Measurements from ENCODE around the gene TSEN54. TPM values are rescaled to one million over a fixed set of nuclear protein-coding genes. Genes with fewer than 3 reads are reported as not detected.

The TSEN54 gene
- polyA plus RNA-seq, 4 donors = 20.8 to 71.0 (median 45.0) TPM

DNA sequence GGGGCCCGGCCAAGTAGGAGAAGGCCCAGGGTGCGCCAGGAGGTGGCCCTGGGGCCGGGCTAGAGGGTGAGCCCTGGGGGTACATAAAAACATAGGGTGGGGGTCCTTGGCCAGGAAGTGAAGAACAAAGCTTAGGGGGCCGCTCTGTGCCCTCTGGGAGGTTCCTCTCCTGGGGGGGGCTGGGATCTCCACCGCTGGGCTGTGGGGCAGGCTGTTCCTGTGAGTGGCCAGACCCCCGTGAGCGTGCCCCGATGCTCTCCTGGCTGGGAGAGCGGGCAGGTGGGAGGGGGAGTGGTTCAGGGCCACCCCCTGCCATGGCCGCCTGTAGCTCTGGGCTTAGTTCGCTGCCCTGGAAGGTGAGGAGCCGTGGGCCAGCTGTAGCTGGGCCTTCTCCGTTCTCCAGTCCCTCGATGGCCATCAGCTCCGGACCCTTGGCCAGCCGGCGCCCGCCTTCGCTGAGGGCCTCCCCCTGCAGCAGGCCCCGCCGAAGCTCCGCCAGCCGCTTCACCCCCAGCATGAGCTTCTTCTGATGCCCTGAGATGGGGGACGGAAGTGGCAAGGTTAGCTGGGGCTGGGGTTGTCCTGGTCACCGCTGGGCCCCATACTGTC, 13.5 kb upstream of the TSEN54 start:
- DNase-seq (ENCODE audit: low read depth in 4 of 4, low spot score in 3 of 4) = no peak

GRCh38 chr17:75503337-75503950, 12.9 kb upstream of the TSEN54 start:
- DNase-seq (ENCODE audit: low read depth in 4 of 4, low spot score in 3 of 4) = no peak

DNA sequence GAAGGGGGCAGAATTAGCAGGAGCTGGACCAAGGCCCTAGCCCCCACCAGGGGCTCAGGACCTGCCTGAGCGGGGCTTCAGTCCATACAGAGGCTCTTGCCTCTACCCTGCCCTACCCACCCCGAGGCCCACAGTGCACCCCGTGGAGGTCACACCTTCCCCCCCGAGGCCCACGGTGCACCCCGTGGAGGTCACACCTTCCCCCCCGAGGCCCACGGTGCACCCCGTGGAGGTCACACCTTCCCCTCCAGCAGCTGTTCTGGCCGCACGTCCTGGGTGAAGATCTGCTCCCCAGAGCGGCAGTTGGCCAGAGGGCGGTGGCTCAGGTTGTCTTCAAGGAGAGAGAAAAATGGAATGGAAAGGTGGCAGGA, 12.4 kb upstream of the TSEN54 start:
- no peak for DNase-seq (ENCODE audit: low read depth in 4 of 4, low spot score in 3 of 4)

DNA sequence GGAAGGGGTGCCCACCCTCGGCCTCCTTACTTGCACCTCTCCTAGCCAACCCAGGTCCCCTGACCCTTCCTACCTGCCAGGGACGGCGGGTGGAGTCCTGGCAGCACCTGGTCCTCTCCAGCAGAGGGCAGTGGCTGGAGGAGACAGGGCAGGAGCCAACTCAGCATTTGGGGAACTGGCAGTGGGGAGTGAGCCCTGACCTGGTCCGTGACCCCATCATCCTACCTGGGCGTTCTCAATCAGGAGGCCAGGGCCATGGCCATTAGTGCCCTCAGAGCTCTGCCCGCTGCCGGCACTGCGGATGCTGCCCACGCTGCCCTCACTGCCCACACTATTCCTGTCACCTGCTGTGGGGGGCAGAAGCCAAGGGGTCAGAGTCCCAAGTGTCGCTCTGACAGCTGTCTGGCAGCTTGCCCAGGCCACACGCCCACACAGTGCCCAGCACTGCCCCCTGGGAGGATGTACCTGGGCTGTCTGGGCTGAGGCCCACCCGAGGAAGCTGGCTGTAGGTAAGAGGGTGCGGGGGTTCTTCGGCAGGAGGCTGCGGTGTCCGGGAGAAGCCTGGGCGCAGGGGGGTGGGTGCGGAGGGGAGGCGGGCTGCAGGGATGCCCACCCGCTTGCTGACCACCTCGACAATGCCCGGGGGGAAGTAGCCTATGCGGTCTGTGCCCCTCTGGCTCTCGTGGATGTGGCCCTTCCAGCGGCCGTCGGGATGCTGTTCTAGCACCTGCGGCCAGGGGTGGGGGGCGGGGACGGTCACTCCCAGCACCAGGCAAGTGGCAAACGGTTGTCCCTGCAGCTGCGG, 11.8 kb upstream of the TSEN54 start:
- no peak for DNase-seq (ENCODE audit: low read depth in 4 of 4, low spot score in 3 of 4)

DNA sequence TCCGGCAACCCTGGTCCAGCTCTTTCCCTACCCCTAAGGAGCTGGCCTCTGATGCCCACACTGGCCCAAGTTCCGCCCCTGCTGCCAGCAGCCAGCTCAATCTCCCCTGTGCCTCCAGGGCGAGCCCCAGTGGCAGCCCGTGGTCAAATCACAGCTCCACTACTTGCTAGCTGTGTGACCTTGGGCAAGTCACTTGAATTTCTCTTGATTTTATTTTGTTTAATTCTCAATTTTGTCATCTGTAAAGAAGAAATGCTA, 11.2 kb upstream of the TSEN54 start:
- no peak for DNase-seq (ENCODE audit: low read depth in 4 of 4, low spot score in 3 of 4)

GRCh38 chr17:75505640-75506039, 10.7 kb upstream of the TSEN54 start:
- no peak for DNase-seq (ENCODE audit: low read depth in 4 of 4, low spot score in 3 of 4)

GRCh38 chr17:75506134-75506533, 10.2 kb upstream of the TSEN54 start:
- DNase-seq (ENCODE audit: low read depth in 4 of 4, low spot score in 3 of 4) = no peak

GRCh38 chr17:75506888-75507287, 9.4 kb upstream of the TSEN54 start:
- DNase-seq (ENCODE audit: low read depth in 4 of 4, low spot score in 3 of 4) = no peak

DNA sequence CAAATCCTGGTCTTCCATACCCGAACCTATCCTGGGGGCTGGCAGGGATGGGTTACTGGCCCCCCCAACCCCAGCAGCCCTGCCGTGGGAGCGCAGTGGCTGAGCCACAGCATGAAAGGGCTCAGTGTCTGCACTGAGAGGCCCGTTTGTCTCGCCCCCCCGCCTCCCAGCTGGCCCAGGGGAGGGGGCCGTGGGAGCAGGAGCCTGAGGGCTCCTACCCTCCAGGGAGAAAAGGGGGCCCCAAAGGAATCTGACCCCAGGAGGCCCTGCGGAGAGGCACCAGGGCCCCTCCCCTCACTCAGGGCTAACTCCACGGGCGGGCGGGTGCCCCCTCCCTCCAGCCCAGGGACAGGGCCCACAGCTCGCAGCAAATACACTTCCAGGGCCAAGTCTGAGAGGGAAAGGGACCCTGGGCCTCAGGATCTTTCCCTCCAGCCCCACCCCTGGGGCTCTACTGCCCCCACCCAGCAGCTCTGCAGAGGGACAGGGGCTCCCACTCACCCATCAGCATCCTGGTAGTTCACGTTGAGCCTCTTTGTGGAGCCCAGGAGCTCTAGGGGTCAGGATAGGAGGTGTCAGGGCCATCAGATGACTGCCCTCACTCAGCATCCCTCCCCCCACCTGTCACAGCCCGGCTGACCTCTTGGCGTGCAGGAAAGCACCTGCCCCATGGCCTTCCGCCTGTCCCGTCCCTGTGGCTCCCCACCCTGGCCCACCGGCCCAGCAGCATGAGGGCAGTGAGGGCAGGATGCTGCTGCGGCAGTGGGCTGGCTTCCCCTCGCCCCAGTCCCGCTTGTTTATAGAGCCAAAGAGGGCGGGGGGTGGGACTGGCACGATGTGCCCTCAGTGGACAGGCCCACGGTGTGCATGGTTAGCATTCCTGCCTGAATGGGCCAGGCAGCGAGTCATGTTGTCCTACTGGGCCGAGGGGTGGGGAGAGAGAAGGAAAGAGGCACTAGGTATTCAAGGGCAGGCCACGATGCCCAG, 8.3 kb upstream of the TSEN54 start:
- no peak for DNase-seq (ENCODE audit: low read depth in 4 of 4, low spot score in 3 of 4)

GRCh38 chr17:75508931-75509361, 7.4 kb upstream of the TSEN54 start:
- no peak for DNase-seq (ENCODE audit: low read depth in 4 of 4, low spot score in 3 of 4)

DNA sequence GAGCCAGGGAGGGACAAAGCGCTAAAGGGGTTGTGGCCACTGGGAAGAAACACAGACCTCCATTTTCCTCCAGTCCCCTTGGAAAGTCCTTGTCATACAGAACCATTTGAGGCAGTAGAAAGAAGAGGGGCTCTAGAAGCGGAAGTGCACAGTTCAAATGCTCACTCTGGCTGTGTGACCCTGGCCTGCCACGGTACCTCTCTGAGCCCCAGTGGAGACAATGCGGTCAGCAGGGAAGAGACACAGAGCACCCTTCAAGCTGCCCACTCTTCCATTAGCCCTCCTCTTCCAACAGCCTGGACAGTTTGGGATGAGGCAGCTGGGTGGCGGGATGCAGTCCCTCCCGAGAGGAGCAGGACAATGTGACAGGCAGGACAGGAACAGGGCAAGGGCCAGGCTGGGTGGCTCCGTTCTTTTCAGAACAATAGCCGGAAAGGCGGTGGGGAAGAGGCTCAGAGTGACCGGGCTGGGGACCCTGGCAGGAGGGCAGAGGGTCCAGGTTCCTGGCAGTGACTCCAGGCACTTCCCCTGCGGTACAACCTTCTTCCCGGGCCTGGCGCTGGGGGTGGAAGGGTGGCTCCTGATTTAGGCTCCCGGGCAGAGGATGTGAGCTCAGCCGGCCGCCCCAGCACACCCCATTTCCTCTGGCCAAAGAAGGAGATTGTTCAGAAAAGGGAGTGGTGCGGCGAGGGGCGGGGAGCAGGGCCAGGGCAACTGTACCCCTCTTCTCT, 6.6 kb upstream of the TSEN54 start:
- DNase-seq (ENCODE audit: low read depth in 4 of 4, low spot score in 3 of 4) = no peak

DNA sequence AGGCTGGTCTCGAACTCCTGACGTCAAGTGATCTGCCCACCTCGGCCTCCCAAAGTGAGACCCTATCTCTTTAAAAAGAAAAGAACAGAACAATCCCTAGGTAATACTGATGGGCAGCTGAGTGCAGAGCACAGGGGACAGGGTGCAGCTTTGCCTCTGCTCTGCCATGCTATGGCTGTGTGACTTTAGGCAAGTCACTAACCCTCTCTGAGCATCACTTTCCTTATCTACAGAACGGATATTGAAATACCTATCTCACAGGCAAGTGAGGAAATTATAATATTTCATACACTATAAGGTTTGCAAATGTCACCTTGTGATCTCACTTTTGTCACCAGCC, 5.1 kb upstream of the TSEN54 start:
- no peak for DNase-seq (ENCODE audit: low read depth in 4 of 4, low spot score in 3 of 4)

GRCh38 chr17:75511610-75512575, 4.4 kb upstream of the TSEN54 start:
- DNase-seq (ENCODE audit: low read depth in 4 of 4, low spot score in 3 of 4) = no peak

- DNase-seq (ENCODE audit: low read depth in 4 of 4, low spot score in 3 of 4) = no peak
Measured at GRCh38 chr17:75512926-75513640, 3.2 kb upstream of the TSEN54 start.

GRCh38 chr17:75513641-75514000, 2.7 kb upstream of the TSEN54 start:
- DNase-seq (ENCODE audit: low read depth in 4 of 4, low spot score in 3 of 4) = no peak

- no peak for DNase-seq (ENCODE audit: low read depth in 4 of 4, low spot score in 3 of 4)
Measured at GRCh38 chr17:75514299-75514918, 1.9 kb upstream of the TSEN54 start.

DNA sequence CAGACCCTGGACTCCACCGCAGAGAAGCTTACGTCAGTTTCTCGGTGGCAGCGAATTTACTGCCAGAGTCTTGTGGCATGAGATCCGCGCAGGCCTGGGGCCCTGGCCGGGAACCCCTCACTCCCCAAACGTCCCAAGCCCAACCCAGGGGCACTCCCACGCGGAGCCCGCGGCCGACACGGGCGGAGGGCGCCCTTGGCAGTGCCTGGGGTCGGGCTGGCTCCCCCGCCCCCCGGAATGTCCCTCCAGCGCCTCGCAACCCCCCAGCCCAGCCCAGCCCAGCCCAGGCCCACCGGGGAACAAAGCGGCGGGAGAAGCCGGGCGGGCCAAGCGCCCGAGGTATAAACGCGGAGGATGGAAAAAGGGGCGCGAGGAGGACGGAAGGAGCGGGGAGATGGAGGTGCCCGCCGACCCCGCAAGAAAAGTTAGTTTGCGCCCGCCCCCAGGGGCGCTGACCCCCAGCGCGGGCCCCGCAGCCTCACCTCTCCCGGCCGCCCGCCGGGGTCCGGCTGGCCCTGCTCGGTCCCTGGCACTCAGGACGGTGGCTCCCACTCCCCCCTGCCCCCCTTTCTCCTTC, 1.3 kb upstream of the TSEN54 start:
- DNase-seq (ENCODE audit: low read depth in 4 of 4, low spot score in 3 of 4) = no peak
